ENCODE data around the gene ZG16B.

ZG16B gene

GRCh38 chr16:2838928-2839327 lies 8.8 kb downstream of the ZG16B start:
- DNase-seq (ENCODE audit: insufficient read length, low spot score) (peak; percentile 75), FAIRE-seq (no peak)
- TF ChIP-seq POLR2A (IDR thresholded peaks at IDR 0.05; ENCODE audit: low read depth, low read length), result 0 out of 2 replicates have a peak, but pooled peaks have one; percentile 4

- no peak for FAIRE-seq
- no peak for TF ChIP-seq POLR2A (IDR thresholded peaks at IDR 0.05; ENCODE audit: low read depth, low read length)
Measured at GRCh38 chr16:2839650-2840450, 9.7 kb downstream of the ZG16B start.

GRCh38 chr16:2840914-2841313 lies 10.8 kb downstream of the ZG16B start:
- FAIRE-seq (no peak), DNase-seq (ENCODE audit: insufficient read length, low spot score) (no peak)
- no peak for TF ChIP-seq POLR2A (IDR thresholded peaks at IDR 0.05; ENCODE audit: low read depth, low read length)

More at GRCh38 chr16:2839650-2840450, 9.7 kb downstream of the ZG16B start:
- DNase-seq (ENCODE audit: insufficient read length, low spot score), result no peak

- FAIRE-seq (no peak), DNase-seq (ENCODE audit: insufficient read length, low spot score) (no peak)
- TF ChIP-seq POLR2A (IDR thresholded peaks at IDR 0.05; ENCODE audit: low read depth, low read length), result no peak
Measured at GRCh38 chr16:2841606-2842339, 11.7 kb downstream of the ZG16B start.

GRCh38 chr16:2842340-2843000 lies 12.4 kb downstream of the ZG16B start:
- TF ChIP-seq POLR2A (IDR thresholded peaks at IDR 0.05; ENCODE audit: low read depth, low read length), result no peak
- no peak for FAIRE-seq
- DNase-seq (ENCODE audit: insufficient read length, low spot score), result no peak

- no peak for DNase-seq (ENCODE audit: insufficient read length, low spot score)
- FAIRE-seq, result no peak
- no peak for TF ChIP-seq POLR2A (IDR thresholded peaks at IDR 0.05; ENCODE audit: low read depth, low read length)
Measured at GRCh38 chr16:2843526-2843925, 13.4 kb downstream of the ZG16B start.

GRCh38 chr16:2845116-2845515 lies 15.0 kb downstream of the ZG16B start:
- DNase-seq (ENCODE audit: insufficient read length, low spot score), result no peak
- TF ChIP-seq POLR2A (IDR thresholded peaks at IDR 0.05; ENCODE audit: low read depth, low read length), result no peak
- no peak for FAIRE-seq

GRCh38 chr16:2846511-2847310 lies 16.6 kb downstream of the ZG16B start:
- DNase-seq (ENCODE audit: insufficient read length, low spot score) (peak; percentile 69), FAIRE-seq (peak; percentile 69)
- no peak for TF ChIP-seq POLR2A (IDR thresholded peaks at IDR 0.05; ENCODE audit: low read depth, low read length)

GRCh38 chr16:2848933-2849725 lies 19.0 kb downstream of the ZG16B start:
- no peak for DNase-seq (ENCODE audit: insufficient read length, low spot score)
- TF ChIP-seq POLR2A (IDR thresholded peaks at IDR 0.05; ENCODE audit: low read depth, low read length), result no peak
- FAIRE-seq, result no peak

- DNase-seq (ENCODE audit: insufficient read length, low spot score), result no peak
- TF ChIP-seq POLR2A (IDR thresholded peaks at IDR 0.05; ENCODE audit: low read depth, low read length), result no peak
- FAIRE-seq, result no peak
Measured at GRCh38 chr16:2852003-2852730, 22.1 kb downstream of the ZG16B start.

GRCh38 chr16:2852731-2853507 lies 22.8 kb downstream of the ZG16B start:
- TF ChIP-seq POLR2A (IDR thresholded peaks at IDR 0.05; ENCODE audit: low read depth, low read length), result no peak
- FAIRE-seq (no peak), DNase-seq (ENCODE audit: insufficient read length, low spot score) (no peak)

All from H54 (cell line).